Uterus (tissue), 4 donors: ENCODE results near the gene CREBL2. TPM values are rescaled to one million over a fixed set of nuclear protein-coding genes. Genes with fewer than 3 reads are reported as not detected.

Source experiments
- DNase-seq, 2 donors: peaks; one replicate each; pipeline ENCODE4 v3.0.0-alpha.2; 2019 to 2020
- H3K27ac ChIP-seq, 2 donors: fragments of 200-600 bp; sonication (generic); 1 replicate in 1 of 2; 2 replicates in 1 of 2; pipeline ENCODE4 v1.5.1; 2016 to 2018
- H3K27me3 ChIP-seq, 2 donors: fragments of 200-600 bp; sonication (generic); one replicate each; pipeline ENCODE4 v1.5.1; 2018 to 2019; ENCODE audit warnings: control low read depth in 1 of 2
- H3K36me3 ChIP-seq, 2 donors: fragments of 200-600 bp; sonication (generic); one replicate each; pipeline ENCODE4 v1.5.1; 2019; ENCODE audit warnings: control low read depth in 1 of 2
- H3K4me1 ChIP-seq, 2 donors: fragments of 200-600 bp; sonication (generic); one replicate each; pipeline ENCODE4 v1.5.1; 2018 to 2019; ENCODE audit warnings: control low read depth in 1 of 2
- H3K4me3 ChIP-seq, 2 donors: fragments of 200-600 bp; sonication (generic); 1 replicate in 1 of 2; 2 replicates in 1 of 2; pipeline ENCODE4 v1.5.1; 2018 to 2019; ENCODE audit warnings: mild to moderate bottlenecking in 1 of 2
- H3K9me3 ChIP-seq, 2 donors: fragments of 200-600 bp; sonication (generic); one replicate each; pipeline ENCODE4 v1.5.1; 2019; ENCODE audit warnings: control low read depth in 1 of 2
- CTCF ChIP-seq, 4 experiments: fragments of 200-600 bp in 2 of 4; fragments of 450-650 bp in 2 of 4; sonication (generic) in 2 of 4; IDR thresholded peaks; one replicate each; pipeline ENCODE4 v1.5.1; 2016 to 2019; ENCODE audit warnings: antibody characterized with exemption in 4 of 4, mild to moderate bottlenecking in 2 of 4, moderate library complexity in 1 of 4
- POLR2A ChIP-seq, 2 donors: fragments of 450-650 bp; IDR thresholded peaks; one replicate each; pipeline ENCODE4 v1.6.1; 2016; ENCODE audit warnings: antibody characterized with exemption in 2 of 2, mild to moderate bottlenecking in 1 of 2, moderate library complexity in 1 of 2
- intact Hi-C: fragments of 100-400 bp; cut with DNase I; formaldehyde crosslinking; loops from one replicate; pipeline ENCODE4 v1.15.1; 2023; ENCODE audit warnings: low total_unique reads
- total RNA-seq, 4 donors: library from RNA; depleted of rRNA in 3 of 4; stranded (reverse); fragments of >200 nt in 3 of 4; gene quantifications; one replicate each; pipeline versions ENCODE4 v1.1.0 to v1.2.4, GENCODE V29; 2014 to 2023
- donor health status: DM: yes; HTN: yes; CAD: no.

Gene CREBL2
- total RNA-seq, 4 donors from 2014 or later = 18.7 to 33.4 (median 28.3) TPM

- Histone ChIP-seq H3K36me3 (no peaks in the 10 kb centered on the region), H3K4me1 (no peaks in the 10 kb centered on the region), H3K9me3 (no peaks in the 10 kb centered on the region), H3K27me3 (peaks cover 0 to 3% of the 10 kb centered on the region in 2 donors), H3K4me3 (no peak overlapping the region), H3K27ac (no peak overlapping the region)
- no peak for DNase-seq
- intact Hi-C loops = no loop called here
- TF ChIP-seq CTCF (IDR thresholded peaks at IDR 0.05) (no peak), POLR2A (IDR thresholded peaks at IDR 0.05) (no peak)
These were observed 52.1 kb downstream of the CREBL2 start for GRCh38 chr12:12663644-12664294.

DNA sequence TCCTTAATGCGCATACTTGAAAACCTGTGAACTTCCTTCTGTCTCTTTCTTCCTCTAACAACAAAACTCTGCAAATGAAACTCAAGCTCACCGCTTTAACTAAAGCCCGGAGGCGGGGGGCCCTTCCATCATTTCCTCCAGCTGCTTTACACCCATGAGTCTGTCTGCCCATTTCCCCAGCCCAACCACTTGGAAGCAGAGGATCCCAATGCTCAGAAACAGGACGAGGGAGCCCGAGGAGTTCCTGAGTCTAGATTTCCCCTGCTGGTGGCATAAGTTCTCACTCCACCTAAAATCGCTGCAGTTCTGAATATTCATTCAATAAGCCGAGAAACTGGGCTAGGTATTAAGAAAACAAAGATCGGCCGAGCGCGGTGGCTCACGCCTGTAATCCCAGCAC is 53.5 kb downstream of the CREBL2 start:
- Histone ChIP-seq H3K9me3 (no peaks in the 10 kb centered on the region), H3K27me3 (peaks cover 0 to 3% of the 10 kb centered on the region in 2 donors), H3K4me1 (no peaks in the 10 kb centered on the region), H3K27ac (no peak overlapping the region), H3K4me3 (no peak overlapping the region), H3K36me3 (no peaks in the 10 kb centered on the region)
- intact Hi-C loops = no loop called here
- no peak for DNase-seq
- TF ChIP-seq CTCF (IDR thresholded peaks at IDR 0.05) (no peak), POLR2A (IDR thresholded peaks at IDR 0.05) (no peak)

GRCh38 chr12:12668005-12668404 is 56.3 kb downstream of the CREBL2 start:
- H3K27me3 ChIP-seq = no peaks in the 10 kb centered on the region
- TF ChIP-seq POLR2A (IDR thresholded peaks at IDR 0.05) = no peak
- no peak for TF ChIP-seq CTCF (IDR thresholded peaks at IDR 0.05)
- no peaks in the 10 kb centered on the region for H3K4me1 ChIP-seq
- DNase-seq = no peak
- no peak overlapping the region for H3K27ac ChIP-seq
- no peak overlapping the region for H3K4me3 ChIP-seq
- intact Hi-C loops = no loop called here
- H3K36me3 ChIP-seq = no peaks in the 10 kb centered on the region
- no peaks in the 10 kb centered on the region for H3K9me3 ChIP-seq

- H3K36me3 ChIP-seq = no peaks in the 10 kb centered on the region
- intact Hi-C loops = no loop called here
These were observed 57.3 kb downstream of the CREBL2 start for GRCh38 chr12:12669020-12669419.

More at GRCh38 chr12:12669020-12669419, 57.3 kb downstream of the CREBL2 start:
- Histone ChIP-seq H3K4me3 (no peak overlapping the region), H3K27ac (no peak overlapping the region), H3K27me3 (no peaks in the 10 kb centered on the region), H3K4me1 (no peaks in the 10 kb centered on the region), H3K9me3 (no peaks in the 10 kb centered on the region)
- TF ChIP-seq CTCF (IDR thresholded peaks at IDR 0.05) (no peak), POLR2A (IDR thresholded peaks at IDR 0.05) (no peak)
- no peak for DNase-seq
